Keratinocyte (primary cell): Measurements from ENCODE around the gene EXOC6B. TPM values are rescaled to one million over a fixed set of nuclear protein-coding genes. Genes with fewer than 3 reads are reported as not detected.

ENCODE experiments used
- DNase-seq: peaks from one replicate; pipeline ENCODE4 v3.0.0-alpha.2; 2011; ENCODE audit warnings: low read depth, missing footprints, low spot score
- FAIRE-seq: peaks from 2 replicates; lab custom pipeline; 2011; peaks lifted over from hg19 to GRCh38; lab: Jason Lieb, UNC
- H2AFZ ChIP-seq: 2 replicates; pipeline ENCODE4 v1.6.0; 2012; ENCODE audit warnings: low read length, control low read depth, inconsistent platforms; ENCODE audit not compliant: control insufficient read depth
- H3K27ac ChIP-seq: 2 replicates; pipeline ENCODE4 v1.5.1; 2011; ENCODE audit warnings: low read length; ENCODE audit not compliant: control insufficient read depth, insufficient read depth
- H3K27me3 ChIP-seq: 3 replicates; pipeline ENCODE4 v1.6.0; 2011; ENCODE audit warnings: low read length; ENCODE audit not compliant: control insufficient read depth, insufficient read depth; ENCODE audit errors: extremely low read depth
- H3K36me3 ChIP-seq, 2 experiments: 2 replicates in 1 of 2; 3 replicates in 1 of 2; pipeline ENCODE4 v1.5.1; 2011; ENCODE audit warnings: low read length in 2 of 2, mild to moderate bottlenecking in 1 of 2; ENCODE audit not compliant: control insufficient read depth in 2 of 2, insufficient read depth in 2 of 2; ENCODE audit errors: extremely low read depth in 1 of 2
- H3K4me1 ChIP-seq: 3 replicates; pipeline ENCODE4 v1.5.1; 2011; ENCODE audit warnings: low read length; ENCODE audit not compliant: control insufficient read depth, insufficient read depth; ENCODE audit errors: extremely low read depth
- H3K4me2 ChIP-seq: 3 replicates; pipeline ENCODE4 v1.6.0; 2011; ENCODE audit warnings: low read depth, low read length; ENCODE audit not compliant: control insufficient read depth, insufficient read depth; ENCODE audit errors: extremely low read depth
- H3K4me3 ChIP-seq, 3 experiments: fragments of 200-600 bp in 1 of 3; sonication (generic) in 1 of 3; 2 replicates in 2 of 3; 3 replicates in 1 of 3; pipeline ENCODE4 v1.5.1; 2011 to 2016; ENCODE audit warnings: low read length in 3 of 3, mild to moderate bottlenecking in 3 of 3, control low read depth in 2 of 3, inconsistent platforms in 1 of 3, low read depth in 1 of 3, mixed read lengths in 1 of 3, mixed run types in 1 of 3, moderate library complexity in 1 of 3; ENCODE audit not compliant: control insufficient read depth in 2 of 3, insufficient read depth in 2 of 3; ENCODE audit errors: extremely low read depth in 1 of 3
- H3K79me2 ChIP-seq: 2 replicates; pipeline ENCODE4 v1.6.0; 2012; ENCODE audit warnings: low read length; ENCODE audit not compliant: control insufficient read depth, insufficient read depth
- H3K9ac ChIP-seq: 3 replicates; pipeline ENCODE4 v1.6.0; 2011; ENCODE audit warnings: low read length; ENCODE audit not compliant: control insufficient read depth, insufficient read depth; ENCODE audit errors: extremely low read depth
- H3K9me1 ChIP-seq: 3 replicates; pipeline ENCODE4 v1.6.0; 2011; ENCODE audit warnings: low read length; ENCODE audit not compliant: control insufficient read depth, insufficient read depth; ENCODE audit errors: extremely low read depth
- H3K9me3 ChIP-seq: 2 replicates; pipeline ENCODE4 v1.5.1; 2012; ENCODE audit warnings: low read depth, low read length; ENCODE audit not compliant: control insufficient read depth
- H4K20me1 ChIP-seq: 3 replicates; pipeline ENCODE4 v1.6.0; 2011; ENCODE audit warnings: low read length; ENCODE audit not compliant: control insufficient read depth, insufficient read depth; ENCODE audit errors: extremely low read depth
- CTCF ChIP-seq, 3 experiments: IDR thresholded peaks in 1 of 3; conservative IDR thresholded peaks in 1 of 3; optimal IDR thresholded peaks in 1 of 3; 2 replicates in 2 of 3; 3 replicates in 1 of 3; pipeline versions ENCODE3 to v1.5.1; 2011; ENCODE audit warnings: low read length in 3 of 3, mild to moderate bottlenecking in 3 of 3, moderate library complexity in 2 of 3, control low read depth in 1 of 3, inconsistent platforms in 1 of 3; ENCODE audit not compliant: insufficient read depth in 2 of 3; ENCODE audit errors: extremely low read depth in 1 of 3
- EZH2 ChIP-seq: IDR thresholded peaks from one replicate; pipeline ENCODE4 v1.6.1; 2012; ENCODE audit warnings: inconsistent platforms, mild to moderate bottlenecking, low read length, moderate library complexity
- dilution Hi-C: fragments of 300-500 bp; cut with MboI; formaldehyde crosslinking; loops from one replicate; pipeline ENCODE4 v1.7.0; 2020; ENCODE audit warnings: low sequenced_read_pairs; ENCODE audit not compliant: extremely low pct_ligation_motif_present
- polyA plus RNA-seq, 5 experiments: library from polyadenylated mRNA; depleted of rRNA in 3 of 5; stranded (reverse) in 3 of 5; stranded (forward) in 1 of 5; unstranded in 1 of 5; fragments of >200 nt; gene quantifications; 1 replicate in 1 of 5; 2 replicates in 3 of 5; 3 replicates in 1 of 5; pipeline versions ENCODE4 v1.2.1 to v1.2.3, GENCODE V29; 2011 to 2012; ENCODE audit warnings: missing spikeins in 2 of 5, low read depth in 1 of 5, low replicate concordance in 1 of 5

EXOC6B gene
- polyA plus RNA-seq, 1 donor (not counting 4 experiments of a cell fraction or from before 2014, with no cell fraction given), result 37.3 TPM

- H3K36me3 ChIP-seq, result no peaks in the 10 kb centered on the region
- DNase-seq, result no peak
- no peaks in the 10 kb centered on the region for H3K9me1 ChIP-seq
- H3K79me2 ChIP-seq, result peaks cover 3% of the 10 kb centered on the region
- H3K27ac ChIP-seq, result no peak overlapping the region
- TF ChIP-seq EZH2 (no peak), CTCF (optimal IDR thresholded peaks at IDR 0.05 in 1 of 3, IDR thresholded peaks at IDR 0.05 in 1 of 3, conservative IDR thresholded peaks at IDR 0.05 in 1 of 3; ENCODE audit: extremely low read depth in 1 of 3, insufficient read depth in 2 of 3, low read length in 3 of 3) (no peak)
- H3K9ac ChIP-seq, result no peak overlapping the region
- peak; percentile 13 for FAIRE-seq
- H3K4me2 ChIP-seq, result no peak overlapping the region
- no peaks in the 10 kb centered on the region for H3K27me3 ChIP-seq
- no peaks in the 10 kb centered on the region for H4K20me1 ChIP-seq
- H3K9me3 ChIP-seq, result no peaks in the 10 kb centered on the region
- H2AFZ ChIP-seq, result no peak overlapping the region
- dilution Hi-C loops, result no loop called here
- peaks cover 13% of the 10 kb centered on the region for H3K4me1 ChIP-seq
- no peak overlapping the region for H3K4me3 ChIP-seq
These were observed 81.8 kb downstream of the EXOC6B start for GRCh38 chr2:72744049-72744448.

- H3K9me1 ChIP-seq, result no peaks in the 10 kb centered on the region
- H4K20me1 ChIP-seq, result no peaks in the 10 kb centered on the region
- no peak overlapping the region for H3K4me2 ChIP-seq
- no peak for FAIRE-seq
- no peak for TF ChIP-seq EZH2
- TF ChIP-seq CTCF (optimal IDR thresholded peaks at IDR 0.05 in 1 of 3, IDR thresholded peaks at IDR 0.05 in 1 of 3, conservative IDR thresholded peaks at IDR 0.05 in 1 of 3; ENCODE audit: extremely low read depth in 1 of 3, insufficient read depth in 2 of 3, low read length in 3 of 3), result no peak
- H3K4me1 ChIP-seq, result peaks cover 13% of the 10 kb centered on the region
- no peak overlapping the region for H3K27ac ChIP-seq
- dilution Hi-C loops, result no loop called here
- H3K27me3 ChIP-seq, result no peaks in the 10 kb centered on the region
- no peaks in the 10 kb centered on the region for H3K36me3 ChIP-seq
- peaks cover 3% of the 10 kb centered on the region for H3K79me2 ChIP-seq
- no peak for DNase-seq
- H3K9me3 ChIP-seq, result no peaks in the 10 kb centered on the region
- H2AFZ ChIP-seq, result no peak overlapping the region
- H3K4me3 ChIP-seq, result no peak overlapping the region
- no peak overlapping the region for H3K9ac ChIP-seq
These were observed 82.4 kb downstream of the EXOC6B start for GRCh38 chr2:72743481-72743880.
